H9 (cell line): ENCODE measurements around the gene IGF1R. TPM values are rescaled to one million over a fixed set of nuclear protein-coding genes. Genes with fewer than 3 reads are reported as not detected.

Experiments used
- DNase-seq: peaks from one replicate; pipeline ENCODE4 v3.0.0-alpha.2; 2017
- H2AFZ ChIP-seq: one replicate; pipeline ENCODE4 v1.6.1; 2013; ENCODE audit warnings: mild to moderate bottlenecking, low read length, control low read depth, moderate library complexity
- H2AK5ac ChIP-seq: 2 replicates; pipeline ENCODE4 v1.6.1; 2013; ENCODE audit warnings: low read length, control low read depth, mixed read lengths; ENCODE audit not compliant: insufficient read length
- H2BK120ac ChIP-seq: one replicate; pipeline ENCODE4 v1.6.1; 2013; ENCODE audit warnings: low read depth, mild to moderate bottlenecking, low read length, control low read depth, inconsistent platforms; ENCODE audit not compliant: poor library complexity, severe bottlenecking
- H2BK12ac ChIP-seq: 2 replicates; pipeline ENCODE4 v1.6.1; 2013; ENCODE audit warnings: low read length, control low read depth, mixed read lengths, low read depth; ENCODE audit not compliant: insufficient read length
- H2BK15ac ChIP-seq: 2 replicates; pipeline ENCODE4 v1.6.1; 2013; ENCODE audit warnings: low read depth, low read length, control low read depth
- H2BK20ac ChIP-seq: one replicate; pipeline ENCODE4 v1.6.1; 2013; ENCODE audit warnings: low read depth, mild to moderate bottlenecking, low read length, control low read depth, inconsistent platforms; ENCODE audit not compliant: poor library complexity, severe bottlenecking
- H2BK5ac ChIP-seq: 2 replicates; pipeline ENCODE4 v1.6.1; 2013; ENCODE audit warnings: low read length, control low read depth, mixed read lengths; ENCODE audit not compliant: insufficient read length
- H3K14ac ChIP-seq: 2 replicates; pipeline ENCODE4 v1.6.1; 2013; ENCODE audit warnings: low read length, control low read depth; ENCODE audit not compliant: insufficient read depth
- H3K18ac ChIP-seq: 2 replicates; pipeline ENCODE4 v1.6.1; 2013; ENCODE audit warnings: low read depth, mild to moderate bottlenecking, mixed read lengths, low read length, control low read depth; ENCODE audit not compliant: insufficient read length
- H3K23ac ChIP-seq: 2 replicates; pipeline ENCODE4 v1.6.1; 2013; ENCODE audit warnings: low read length, control low read depth, mixed read lengths, low read depth; ENCODE audit not compliant: insufficient read length
- H3K23me2 ChIP-seq: 2 replicates; pipeline ENCODE4 v1.6.1; 2013; ENCODE audit warnings: low read depth, mild to moderate bottlenecking, mixed read lengths, low read length, control low read depth; ENCODE audit not compliant: insufficient read length, poor library complexity, severe bottlenecking
- H3K27ac ChIP-seq: 2 replicates; pipeline ENCODE4 v1.5.1; 2013; ENCODE audit warnings: low read length, control low read depth, mixed read lengths, low read depth; ENCODE audit not compliant: insufficient read length
- H3K27me3 ChIP-seq: 2 replicates; pipeline ENCODE4 v1.6.1; 2013; ENCODE audit warnings: low read length, control low read depth, inconsistent platforms; ENCODE audit not compliant: insufficient read depth
- H3K4ac ChIP-seq: 2 replicates; pipeline ENCODE4 v1.6.1; 2013; ENCODE audit warnings: low read depth, mild to moderate bottlenecking, control low read depth, inconsistent platforms, low read length, moderate library complexity
- H3K4me1 ChIP-seq: 2 replicates; pipeline ENCODE4 v1.6.1; 2013; ENCODE audit warnings: low read length, control low read depth, inconsistent platforms; ENCODE audit not compliant: insufficient read depth
- H3K4me2 ChIP-seq: 2 replicates; pipeline ENCODE4 v1.6.1; 2013; ENCODE audit warnings: low read length, control low read depth, mixed read lengths; ENCODE audit not compliant: insufficient read length, insufficient read depth
- H3K56ac ChIP-seq: 2 replicates; pipeline ENCODE4 v1.6.1; 2013; ENCODE audit warnings: low read depth, mild to moderate bottlenecking, mixed read lengths, low read length, control low read depth; ENCODE audit not compliant: insufficient read length
- H3K79me1 ChIP-seq: 2 replicates; pipeline ENCODE4 v1.6.1; 2013; ENCODE audit warnings: low read depth, mild to moderate bottlenecking, moderate library complexity, low read length, control low read depth, inconsistent platforms; ENCODE audit not compliant: insufficient read depth, poor library complexity, severe bottlenecking
- H3K79me2 ChIP-seq: 2 replicates; pipeline ENCODE4 v1.6.1; 2013; ENCODE audit warnings: low read length, control low read depth, inconsistent platforms; ENCODE audit not compliant: insufficient read depth
- H3K9ac ChIP-seq: 2 replicates; pipeline ENCODE4 v1.6.1; 2013; ENCODE audit warnings: low read length, control low read depth, mixed read lengths; ENCODE audit not compliant: insufficient read length; ENCODE audit errors: extremely low read depth
- H3K9me3 ChIP-seq: one replicate; pipeline ENCODE4 v1.6.1; 2013; ENCODE audit warnings: low read depth, low read length, inconsistent platforms; ENCODE audit not compliant: control insufficient read depth
- H3T11ph ChIP-seq: one replicate; pipeline ENCODE4 v1.6.1; 2013; ENCODE audit warnings: mild to moderate bottlenecking, low read length, control low read depth, inconsistent platforms
- H4K20me1 ChIP-seq: one replicate; pipeline ENCODE4 v1.6.1; 2013; ENCODE audit not compliant: control insufficient read depth, insufficient read length, insufficient read depth
- H4K5ac ChIP-seq: 2 replicates; pipeline ENCODE4 v1.6.1; 2013; ENCODE audit warnings: low read depth, mild to moderate bottlenecking, mixed read lengths, low read length, control low read depth; ENCODE audit not compliant: insufficient read length
- H4K8ac ChIP-seq: replicated peaks from 2 replicates; pipeline ENCODE4 v1.6.1; 2013; ENCODE audit warnings: low read length, control low read depth, mixed read lengths, low read depth; ENCODE audit not compliant: insufficient read length
- H4K91ac ChIP-seq: 2 replicates; pipeline ENCODE4 v1.6.1; 2013; ENCODE audit warnings: low read depth, mild to moderate bottlenecking, moderate library complexity, mixed read lengths, low read length, control low read depth; ENCODE audit not compliant: insufficient read length
- H3K27ac Mint-ChIP-seq, 3 experiments: 2 replicates in 2 of 3; 3 replicates in 1 of 3; pipeline ENCODE4 v1.8.0; 2020 to 2021; ENCODE audit warnings: mixed read lengths in 3 of 3, mild to moderate bottlenecking in 1 of 3, moderate library complexity in 1 of 3
- H3K27me3 Mint-ChIP-seq: 2 replicates; pipeline ENCODE4 v1.8.0; 2021; ENCODE audit warnings: low read depth, mild to moderate bottlenecking, moderate library complexity, mixed read lengths
- H3K36me3 Mint-ChIP-seq, 3 experiments: 2 replicates in 2 of 3; 3 replicates in 1 of 3; pipeline ENCODE4 v1.8.0; 2020 to 2021; ENCODE audit warnings: low read depth in 3 of 3, mixed read lengths in 3 of 3; ENCODE audit not compliant: insufficient read depth in 1 of 3
- H3K4me1 Mint-ChIP-seq, 2 experiments: 2 replicates each; pipeline ENCODE4 v1.8.0; 2020; ENCODE audit warnings: mixed read lengths in 2 of 2
- H3K4me3 Mint-ChIP-seq, 2 experiments: 2 replicates in 1 of 2; 3 replicates in 1 of 2; pipeline ENCODE4 v1.8.0; 2020 to 2021; ENCODE audit warnings: mild to moderate bottlenecking in 2 of 2, mixed read lengths in 2 of 2, moderate library complexity in 1 of 2
- H3K9me3 Mint-ChIP-seq, 2 experiments: 2 replicates in 1 of 2; 3 replicates in 1 of 2; pipeline ENCODE4 v1.8.0; 2020; ENCODE audit warnings: mild to moderate bottlenecking in 2 of 2, mixed read lengths in 2 of 2, moderate library complexity in 1 of 2
- CTCF ChIP-seq: fragments of 200-600 bp; sonication (generic); conservative IDR thresholded peaks from 3 replicates; pipeline ENCODE4 v1.8.0; 2021; ENCODE audit warnings: antibody characterized with exemption, mild to moderate bottlenecking
- WGBS: extraction: QIAGEN DNeasy Blood & Tissue Kit; methylation state at CpG from one replicate; pipeline ENCODE4 v1.1.7; 2013; ENCODE audit warnings: missing lambda C conversion rate, low lambda C conversion rate, mixed read lengths; ENCODE audit not compliant: insufficient read length; ENCODE audit errors: extremely low coverage; 5-methylcytosine and 5-hydroxymethylcytosine counted together
- total RNA-seq: library from RNA; stranded (reverse); gene quantifications from 2 replicates; pipeline ENCODE4 v1.2.1, GENCODE V29; 2021

The IGF1R gene
- total RNA-seq, 1 experiment from 2014 or later = 70.0 TPM

GRCh38 chr15:98914626-98915025 lies 266.3 kb downstream of the IGF1R start:
- Histone ChIP-seq H2AFZ (no peak overlapping the region), H3K9ac (no peak overlapping the region), H2BK15ac (no peak overlapping the region), H4K20me1 (no peaks in the 10 kb centered on the region), H3K79me2 (no peaks in the 10 kb centered on the region), H3K56ac (no peak overlapping the region), H3K23me2 (no peaks in the 10 kb centered on the region), H4K5ac (no peak overlapping the region), H3K4me2 (no peak overlapping the region), H2BK12ac (no peak overlapping the region), H3T11ph (no peak overlapping the region), H3K27me3 (no peaks in the 10 kb centered on the region), H3K27ac (no peak overlapping the region), H4K91ac (no peak overlapping the region), H3K14ac (no peak overlapping the region), H3K4ac (no peak overlapping the region), H4K8ac (no peak overlapping the region), H2AK5ac (no peak overlapping the region), H2BK20ac (no peak overlapping the region), H3K23ac (no peak overlapping the region), H3K79me1 (no peaks in the 10 kb centered on the region), H3K18ac (no peak overlapping the region), H2BK120ac (no peak overlapping the region), H2BK5ac (no peak overlapping the region), H3K9me3 (no peaks in the 10 kb centered on the region), H3K4me1 (no peaks in the 10 kb centered on the region)
- DNase-seq = no peak
- no peaks in the 10 kb centered on the region; a peak in 1 of 5 replicates for H3K9me3 Mint-ChIP-seq
- H3K36me3 Mint-ChIP-seq = peaks cover 39 to 92% (median 84%) of the 10 kb centered on the region in 3 experiments
- no peaks in the 10 kb centered on the region for H3K27me3 Mint-ChIP-seq
- no peaks in the 10 kb centered on the region for H3K4me1 Mint-ChIP-seq
- TF ChIP-seq CTCF = no peak
- H3K4me3 Mint-ChIP-seq = no peak overlapping the region
- WGBS = no CpG with 5 or more reads among the region's 7 CpGs
- 0 out of 7 replicates have a peak overlapping the region, but pooled peaks of 1 of the 3 experiments have one; percentile 53 for H3K27ac Mint-ChIP-seq
